B cell (primary cell): ENCODE data around the gene PFN4. TPM values are rescaled to one million over a fixed set of nuclear protein-coding genes. Genes with fewer than 3 reads are reported as not detected.

Source experiments
- ATAC-seq: fragments of 200-7000 bp; cut with Tn5 transposase; one replicate; pipeline ENCODE4 v1.10.0; 2021; ENCODE audit warnings: low read depth, mild to moderate bottlenecking, moderate number of reproducible peaks, moderate library complexity
- CTCF ChIA-PET: fragments of 350-600 bp; sonication (Branson Sonifier 250); formaldehyde crosslinking; loops from one replicate; lab custom pipeline; 2021; ENCODE audit warnings: antibody characterized with exemption, inconsistent platforms; lab: Charles Lee
- POLR2A ChIA-PET: fragments of 350-600 bp; sonication (Branson Sonifier 250); formaldehyde crosslinking; loops from one replicate; lab custom pipeline; 2021; ENCODE audit warnings: antibody characterized with exemption; lab: Charles Lee
- DNase-seq: peaks from one replicate; pipeline ENCODE4 v3.0.0; 2013
- H2AFZ ChIP-seq: 2 replicates; pipeline ENCODE4 v1.6.1; 2012; ENCODE audit warnings: mild to moderate bottlenecking, low read depth, low read length; ENCODE audit not compliant: insufficient read depth, poor library complexity, severe bottlenecking
- H3K27ac ChIP-seq, 2 donors: 1 replicate in 1 of 2; 2 replicates in 1 of 2; pipeline ENCODE4 v1.5.1; 2012 to 2013; ENCODE audit warnings: low read length in 2 of 2, mild to moderate bottlenecking in 2 of 2, moderate library complexity in 1 of 2
- H3K27me3 ChIP-seq, 4 experiments: fragments of 200-600 bp in 1 of 4; sonication (generic) in 1 of 4; replicated peaks in 1 of 4; 1 replicate in 2 of 4; 2 replicates in 2 of 4; pipeline versions ENCODE4 v1.6.1 to v1.7.0; 2013 to 2016; ENCODE audit warnings: low read length in 3 of 4, mild to moderate bottlenecking in 2 of 4, mixed read lengths in 1 of 4, moderate library complexity in 1 of 4; ENCODE audit not compliant: insufficient read depth in 4 of 4, control insufficient read depth in 3 of 4; ENCODE audit errors: control extremely low read depth in 1 of 4
- H3K36me3 ChIP-seq, 2 experiments: replicated peaks in 1 of 2; 1 replicate in 1 of 2; 2 replicates in 1 of 2; pipeline versions ENCODE4 v1.6.1 to v1.7.1; 2013; ENCODE audit warnings: low read length in 1 of 2; ENCODE audit not compliant: insufficient read depth in 2 of 2, control insufficient read depth in 1 of 2; ENCODE audit errors: control extremely low read depth in 1 of 2, extremely low read depth in 1 of 2
- H3K4me1 ChIP-seq, 2 donors: fragments of 200-600 bp in 1 of 2; sonication (generic) in 1 of 2; 1 replicate in 1 of 2; 2 replicates in 1 of 2; pipeline versions ENCODE4 v1.5.1 to v1.6.1; 2013 to 2017; ENCODE audit warnings: low read length in 2 of 2; ENCODE audit not compliant: control insufficient read depth in 2 of 2, insufficient read depth in 2 of 2
- H3K4me2 ChIP-seq: replicated peaks from 2 replicates; pipeline ENCODE3; 2012; ENCODE audit warnings: mild to moderate bottlenecking, low read depth, low read length; ENCODE audit not compliant: poor library complexity, severe bottlenecking
- H3K4me3 ChIP-seq, 5 experiments: fragments of 200-600 bp in 1 of 5; sonication (generic) in 1 of 5; 1 replicate in 3 of 5; 2 replicates in 2 of 5; pipeline versions ENCODE4 v1.5.1 to v1.7.0; 2011 to 2016; ENCODE audit warnings: low read length in 4 of 5, mild to moderate bottlenecking in 4 of 5, low read depth in 2 of 5, control low read depth in 1 of 5, moderate library complexity in 1 of 5; ENCODE audit not compliant: insufficient read depth in 1 of 5; ENCODE audit errors: control extremely low read depth in 1 of 5, extremely low read depth in 1 of 5
- H3K79me2 ChIP-seq: fragments of 200-600 bp; sonication (generic); one replicate; pipeline ENCODE4 v1.6.0; 2016; ENCODE audit warnings: low read length; ENCODE audit not compliant: control insufficient read depth, insufficient read depth
- H3K9ac ChIP-seq: fragments of 200-600 bp; sonication (generic); 2 replicates; pipeline ENCODE4 v1.6.1; 2017; ENCODE audit warnings: mild to moderate bottlenecking, low read length, moderate library complexity
- H3K9me3 ChIP-seq, 3 donors: one replicate each; pipeline versions ENCODE4 v1.6.1 to v1.7.1; 2013; ENCODE audit warnings: low read length in 2 of 3; ENCODE audit not compliant: control insufficient read depth in 2 of 3, insufficient read depth in 1 of 3; ENCODE audit errors: control extremely low read depth in 1 of 3
- H4K20me1 ChIP-seq: 2 replicates; pipeline ENCODE4 v1.6.0; 2012; ENCODE audit warnings: mild to moderate bottlenecking, low read length; ENCODE audit not compliant: insufficient read depth, control insufficient read depth, poor library complexity, severe bottlenecking
- H3K27ac Mint-ChIP-seq: one replicate; pipeline ENCODE4 v1.8.0; 2021; ENCODE audit warnings: mixed read lengths
- H3K27me3 Mint-ChIP-seq: one replicate; pipeline ENCODE4 v1.8.0; 2021; ENCODE audit warnings: mixed read lengths
- H3K4me1 Mint-ChIP-seq: one replicate; pipeline ENCODE4 v1.8.0; 2021; ENCODE audit warnings: mixed read lengths
- H3K4me3 Mint-ChIP-seq: one replicate; pipeline ENCODE4 v1.8.0; 2021; ENCODE audit warnings: mixed read lengths
- H3K9me3 Mint-ChIP-seq: one replicate; pipeline ENCODE4 v1.8.0; 2022; ENCODE audit warnings: mixed read lengths; ENCODE audit not compliant: insufficient read depth
- CTCF ChIP-seq: fragments of 200-600 bp; IDR thresholded peaks from one replicate; pipeline ENCODE4 v1.8.0; 2022; ENCODE audit warnings: antibody characterized with exemption, mild to moderate bottlenecking
- EZH2 ChIP-seq: IDR thresholded peaks from 2 replicates; pipeline ENCODE4 v1.6.1; 2012; ENCODE audit warnings: borderline replicate concordance, low read depth, mild to moderate bottlenecking, moderate library complexity, low read length; ENCODE audit not compliant: insufficient read depth, poor library complexity, severe bottlenecking
- WGBS: methylation state at CpG from one replicate; pipeline ENCODE4 v1.1.5; 2013; ENCODE audit warnings: missing lambda C conversion rate; ENCODE audit not compliant: insufficient coverage; 5-methylcytosine and 5-hydroxymethylcytosine counted together
- intact Hi-C: fragments of 100-400 bp; cut with micrococcal nuclease; formaldehyde crosslinking; loops from one replicate; pipeline ENCODE4 v1.10.0; 2022
- polyA plus RNA-seq: library from polyadenylated mRNA; depleted of rRNA; stranded (reverse); fragments of >200 nt; gene quantifications from 2 replicates; pipeline ENCODE4 v1.2.3, GENCODE V29; 2012
- total RNA-seq, 2 donors: library from RNA; stranded (reverse); fragments of 120-200 nt in 1 of 2; gene quantifications; 1 replicate in 1 of 2; 2 replicates in 1 of 2; pipeline versions ENCODE4 v1.2.3 to v1.2.4, GENCODE V29; 2013 to 2022

The PFN4 gene
- total and polyA plus RNA-seq, 2 donors (not counting 1 experiment from before 2014, with no cell fraction given) = 0.13 to 0.39 TPM

- Histone ChIP-seq H3K9ac (no peak overlapping the region), H2AFZ (no peak overlapping the region), H3K36me3 (no peaks in the 10 kb centered on the region), H3K4me2 (peak overlapping the region; percentile 32), H4K20me1 (no peaks in the 10 kb centered on the region), H3K4me1 (peaks cover 18 to 22% of the 10 kb centered on the region in 2 donors), H3K27me3 (no peaks in the 10 kb centered on the region), H3K4me3 (no peak overlapping the region), H3K27ac (no peak overlapping the region), H3K79me2 (no peaks in the 10 kb centered on the region), H3K9me3 (peaks cover 0 to 17% (median 9%) of the 10 kb centered on the region in 3 donors)
- 95% methylated on average over 7 of the region's 8 CpGs for WGBS
- Mint-ChIP-seq H3K27ac (no peak overlapping the region), H3K4me1 (peaks cover 22% of the 10 kb centered on the region), H3K27me3 (no peaks in the 10 kb centered on the region), H3K9me3 (peaks cover 21% of the 10 kb centered on the region), H3K4me3 (no peak overlapping the region)
- CTCF ChIA-PET = interaction anchor here (2.6 kb wide), 1 partner anchor 20 kb away, joined by 7 read pairs; the partner anchor contains the start of gene TP53I3
- ATAC-seq (no peak), DNase-seq (no peak)
- intact Hi-C loops = no loop called here
- TF ChIP-seq EZH2 (no peak), CTCF (no peak)
- POLR2A ChIA-PET = interaction anchor here (0.7 kb wide), 1 partner anchor 14 kb away, joined by 3 read pairs; no protein-coding TSS in a partner anchor
Measured at GRCh38 chr2:24104110-24104650, 19.0 kb downstream of the PFN4 start.

GRCh38 chr2:24102677-24103076 lies 20.5 kb downstream of the PFN4 start:
- peaks cover 14% of the 10 kb centered on the region for H3K9me3 Mint-ChIP-seq
- peaks cover 0 to 13% (median 9%) of the 10 kb centered on the region in 3 donors for H3K9me3 ChIP-seq
- no peak for DNase-seq
- no peak overlapping the region for H3K4me3 Mint-ChIP-seq
- CTCF ChIA-PET = interaction anchor here (1.4 kb wide), 1 partner anchor 19 kb away, joined by 5 read pairs; the partner anchor contains the start of gene TP53I3
- H3K36me3 ChIP-seq = no peaks in the 10 kb centered on the region
- H3K27ac ChIP-seq = no peak overlapping the region
- no peaks in the 10 kb centered on the region for H4K20me1 ChIP-seq
- no peaks in the 10 kb centered on the region for H3K79me2 ChIP-seq
- TF ChIP-seq CTCF (no peak), EZH2 (no peak)
- peaks cover 22% of the 10 kb centered on the region for H3K4me1 Mint-ChIP-seq
- POLR2A ChIA-PET = no interaction called here
- H3K27me3 Mint-ChIP-seq = no peaks in the 10 kb centered on the region
- intact Hi-C loops = no loop called here
- no peak overlapping the region for H3K4me2 ChIP-seq
- no CpG with 5 or more reads among the region's 1 CpG for WGBS
- ATAC-seq = no peak
- H3K9ac ChIP-seq = no peak overlapping the region
- no peak overlapping the region for H3K4me3 ChIP-seq
- H3K4me1 ChIP-seq = peaks cover 18 to 22% of the 10 kb centered on the region in 2 donors
- no peak overlapping the region for H2AFZ ChIP-seq
- no peak overlapping the region for H3K27ac Mint-ChIP-seq
- H3K27me3 ChIP-seq = no peaks in the 10 kb centered on the region
